Measurements from ENCODE around the gene CMTR1.

- TF ChIP-seq CTCF (IDR thresholded peaks at IDR 0.05): no peak
- TF ChIP-seq POLR2A (IDR thresholded peaks at IDR 0.05): no peak
Measured at GRCh38 chr6:37392821-37393220, 40.2 kb upstream of the CMTR1 start.
